Measurements from ENCODE around the gene TMEM132A. TPM values are rescaled to one million over a fixed set of nuclear protein-coding genes. Genes with fewer than 3 reads are reported as not detected.

Gene TMEM132A
- polyA plus RNA-seq, 1 of the 3 experiments (the other 2 are of a cell fraction) = 66.9 TPM

DNA sequence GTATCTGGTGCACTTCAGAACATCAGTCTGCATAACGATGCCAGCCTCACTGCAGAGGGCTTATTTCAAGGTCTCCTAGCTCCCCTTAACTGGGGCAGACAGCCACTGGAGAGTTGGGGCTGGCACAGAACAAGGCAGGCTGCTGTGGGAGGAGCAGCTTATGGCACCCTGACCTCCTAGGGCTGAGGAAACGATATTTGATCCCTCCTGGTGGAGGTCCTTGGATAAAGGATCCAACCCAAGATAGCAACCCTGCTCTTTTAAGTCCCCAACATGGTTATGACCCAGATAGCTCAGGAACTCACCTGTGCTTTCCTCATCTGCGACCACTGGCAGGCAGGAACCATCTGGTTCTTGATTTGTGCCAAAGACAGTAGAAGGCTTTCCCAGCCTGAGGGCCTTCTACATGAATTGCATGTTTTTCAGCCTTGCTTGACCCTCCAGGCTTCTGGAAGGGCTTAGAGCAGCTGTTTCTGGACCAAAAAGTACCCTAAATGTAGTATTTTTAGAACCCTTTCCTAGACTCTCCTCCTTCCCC, 7.5 kb upstream of the TMEM132A start:
- ChIA-PET CTCF (interaction anchor here (0.6 to 3.9 kb wide), 7 partner anchors 10 to 271 kb away, joined by 3 to 38 read pairs (median 6); no protein-coding TSS in a partner anchor), POLR2A (no interaction called here)
- Histone ChIP-seq H2AFZ (ENCODE audit: low read depth) (no peak overlapping the region), H3K4me2 (no peak overlapping the region), H3K9me2 (no peaks in the 10 kb centered on the region), H3K27me3 (ENCODE audit: insufficient read depth) (no peaks in the 10 kb centered on the region; the same call in 1 of the 2 replicates), H3K79me2 (ENCODE audit: insufficient read depth) (peaks cover 44% of the 10 kb centered on the region), H3F3A (replicated peaks; ENCODE audit: insufficient read depth) (no peaks in the 10 kb centered on the region), H4K20me1 (ENCODE audit: insufficient read depth) (no peaks in the 10 kb centered on the region; the same call in 1 of the 2 replicates), H3K9ac (no peak overlapping the region), H3K9me3 (no peaks in the 10 kb centered on the region), H3K27ac (ENCODE audit: low read depth in 2 of 2, low read length in 1 of 2) (no peak overlapping the region), H3K4me1 (ENCODE audit: control insufficient read depth in 1 of 2, insufficient read depth in 2 of 2, low read depth in 1 of 2, low read length in 1 of 2) (peaks cover 14 to 20% of the 10 kb centered on the region in 2 experiments; a peak in 2 of 4 replicates), H3K4me3 (ENCODE audit: low read depth in 2 of 2, low read length in 1 of 2) (no peak overlapping the region), H3K36me3 (replicated peaks in 1 of 2; ENCODE audit: control insufficient read depth in 1 of 2, insufficient read depth in 2 of 2, low read length in 1 of 2) (peaks cover 6 to 19% of the 10 kb centered on the region in 2 experiments)
- 92% methylated on average over 2 of the region's 3 CpGs for WGBS (ENCODE audit: low lambda C conversion rate)
- TF ChIP-seq GABPA (IDR thresholded peaks at IDR 0.05; ENCODE audit: low read depth) (no peak), EZH2phosphoT487 (IDR thresholded peaks at IDR 0.05; ENCODE audit: borderline replicate concordance, low read depth) (no peak), GATA2 (CRISPR knock-in tag; IDR thresholded peaks at IDR 0.05) (no peak), ELF1 (IDR thresholded peaks at IDR 0.05) (no peak), FOXM1 (IDR thresholded peaks at IDR 0.05; ENCODE audit: low read depth) (no peak), NRF1 (IDR thresholded peaks at IDR 0.05; ENCODE audit: low read depth, low read length) (no peak), JUND (IDR thresholded peaks at IDR 0.05) (no peak), EP300 (IDR thresholded peaks at IDR 0.05; ENCODE audit: borderline replicate concordance in 1 of 2, low read depth in 1 of 2, low read length in 1 of 2) (no peak), NFIC (IDR thresholded peaks at IDR 0.05; ENCODE audit: borderline replicate concordance) (no peak), TCF12 (IDR thresholded peaks at IDR 0.05) (no peak), RFX5 (IDR thresholded peaks at IDR 0.05; ENCODE audit: low read length) (no peak), TEAD4 (IDR thresholded peaks at IDR 0.05; ENCODE audit: borderline replicate concordance, insufficient read depth) (no peak), POLR2AphosphoS5 (IDR thresholded peaks at IDR 0.05; ENCODE audit: low read depth, low read length) (no peak), USF2 (IDR thresholded peaks at IDR 0.05; ENCODE audit: borderline replicate concordance, low read depth, low read length) (no peak)
- TF ChIP-seq, protein P1, sequence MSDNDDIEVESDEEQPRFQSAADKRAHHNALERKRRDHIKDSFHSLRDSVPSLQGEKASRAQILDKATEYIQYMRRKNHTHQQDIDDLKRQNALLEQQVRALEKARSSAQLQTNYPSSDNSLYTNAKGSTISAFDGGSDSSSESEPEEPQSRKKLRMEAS (IDR thresholded peaks at IDR 0.05; ENCODE audit: low read depth) = no peak
- TF ChIP-seq, protein P2, sequence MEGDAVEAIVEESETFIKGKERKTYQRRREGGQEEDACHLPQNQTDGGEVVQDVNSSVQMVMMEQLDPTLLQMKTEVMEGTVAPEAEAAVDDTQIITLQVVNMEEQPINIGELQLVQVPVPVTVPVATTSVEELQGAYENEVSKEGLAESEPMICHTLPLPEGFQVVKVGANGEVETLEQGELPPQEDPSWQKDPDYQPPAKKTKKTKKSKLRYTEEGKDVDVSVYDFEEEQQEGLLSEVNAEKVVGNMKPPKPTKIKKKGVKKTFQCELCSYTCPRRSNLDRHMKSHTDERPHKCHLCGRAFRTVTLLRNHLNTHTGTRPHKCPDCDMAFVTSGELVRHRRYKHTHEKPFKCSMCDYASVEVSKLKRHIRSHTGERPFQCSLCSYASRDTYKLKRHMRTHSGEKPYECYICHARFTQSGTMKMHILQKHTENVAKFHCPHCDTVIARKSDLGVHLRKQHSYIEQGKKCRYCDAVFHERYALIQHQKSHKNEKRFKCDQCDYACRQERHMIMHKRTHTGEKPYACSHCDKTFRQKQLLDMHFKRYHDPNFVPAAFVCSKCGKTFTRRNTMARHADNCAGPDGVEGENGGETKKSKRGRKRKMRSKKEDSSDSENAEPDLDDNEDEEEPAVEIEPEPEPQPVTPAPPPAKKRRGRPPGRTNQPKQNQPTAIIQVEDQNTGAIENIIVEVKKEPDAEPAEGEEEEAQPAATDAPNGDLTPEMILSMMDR (IDR thresholded peaks at IDR 0.05) = no peak
- TF ChIP-seq, protein P3, sequence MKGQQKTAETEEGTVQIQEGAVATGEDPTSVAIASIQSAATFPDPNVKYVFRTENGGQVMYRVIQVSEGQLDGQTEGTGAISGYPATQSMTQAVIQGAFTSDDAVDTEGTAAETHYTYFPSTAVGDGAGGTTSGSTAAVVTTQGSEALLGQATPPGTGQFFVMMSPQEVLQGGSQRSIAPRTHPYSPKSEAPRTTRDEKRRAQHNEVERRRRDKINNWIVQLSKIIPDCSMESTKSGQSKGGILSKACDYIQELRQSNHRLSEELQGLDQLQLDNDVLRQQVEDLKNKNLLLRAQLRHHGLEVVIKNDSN (IDR thresholded peaks at IDR 0.05; ENCODE audit: borderline replicate concordance, low read depth) = no peak
- TF ChIP-seq, protein P4, sequence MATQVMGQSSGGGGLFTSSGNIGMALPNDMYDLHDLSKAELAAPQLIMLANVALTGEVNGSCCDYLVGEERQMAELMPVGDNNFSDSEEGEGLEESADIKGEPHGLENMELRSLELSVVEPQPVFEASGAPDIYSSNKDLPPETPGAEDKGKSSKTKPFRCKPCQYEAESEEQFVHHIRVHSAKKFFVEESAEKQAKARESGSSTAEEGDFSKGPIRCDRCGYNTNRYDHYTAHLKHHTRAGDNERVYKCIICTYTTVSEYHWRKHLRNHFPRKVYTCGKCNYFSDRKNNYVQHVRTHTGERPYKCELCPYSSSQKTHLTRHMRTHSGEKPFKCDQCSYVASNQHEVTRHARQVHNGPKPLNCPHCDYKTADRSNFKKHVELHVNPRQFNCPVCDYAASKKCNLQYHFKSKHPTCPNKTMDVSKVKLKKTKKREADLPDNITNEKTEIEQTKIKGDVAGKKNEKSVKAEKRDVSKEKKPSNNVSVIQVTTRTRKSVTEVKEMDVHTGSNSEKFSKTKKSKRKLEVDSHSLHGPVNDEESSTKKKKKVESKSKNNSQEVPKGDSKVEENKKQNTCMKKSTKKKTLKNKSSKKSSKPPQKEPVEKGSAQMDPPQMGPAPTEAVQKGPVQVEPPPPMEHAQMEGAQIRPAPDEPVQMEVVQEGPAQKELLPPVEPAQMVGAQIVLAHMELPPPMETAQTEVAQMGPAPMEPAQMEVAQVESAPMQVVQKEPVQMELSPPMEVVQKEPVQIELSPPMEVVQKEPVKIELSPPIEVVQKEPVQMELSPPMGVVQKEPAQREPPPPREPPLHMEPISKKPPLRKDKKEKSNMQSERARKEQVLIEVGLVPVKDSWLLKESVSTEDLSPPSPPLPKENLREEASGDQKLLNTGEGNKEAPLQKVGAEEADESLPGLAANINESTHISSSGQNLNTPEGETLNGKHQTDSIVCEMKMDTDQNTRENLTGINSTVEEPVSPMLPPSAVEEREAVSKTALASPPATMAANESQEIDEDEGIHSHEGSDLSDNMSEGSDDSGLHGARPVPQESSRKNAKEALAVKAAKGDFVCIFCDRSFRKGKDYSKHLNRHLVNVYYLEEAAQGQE (IDR thresholded peaks at IDR 0.05; ENCODE audit: low read depth, low read length) = no peak
- no peak for DNase-seq
